ENCODE measurements around the gene SSPN.

GRCh38 chr12:26271024-26271423, 75.7 kb downstream of the SSPN start:
- TF ChIP-seq POLR2AphosphoS5 (IDR thresholded peaks at IDR 0.05) (no peak), POLR2A (IDR thresholded peaks at IDR 0.05) (no peak), CTCF (IDR thresholded peaks at IDR 0.05) (no peak)
